DOHH2 (cell line): Measurements from ENCODE around the gene SNRPB2.

Experiments
- H3F3A ChIP-seq: fragments of 200-600 bp; sonication (generic), shearing (Covaris generic); 2 replicates; pipeline ENCODE4 v1.6.0; 2016; ENCODE audit warnings: antibody characterized with exemption, mild to moderate bottlenecking; ENCODE audit not compliant: control insufficient read depth, insufficient read depth
- H3K27ac ChIP-seq: fragments of 200-600 bp; sonication (generic); 2 replicates; pipeline ENCODE4 v1.5.1; 2014; ENCODE audit warnings: low read depth, mild to moderate bottlenecking, low read length, moderate library complexity
- H3K27me3 ChIP-seq: fragments of 200-600 bp; sonication (generic); 2 replicates; pipeline ENCODE4 v1.6.1; 2014; ENCODE audit warnings: mild to moderate bottlenecking, low read length, mixed read lengths; ENCODE audit not compliant: control insufficient read depth
- H3K36me3 ChIP-seq: fragments of 200-600 bp; sonication (generic); 2 replicates; pipeline ENCODE4 v1.6.1; 2014; ENCODE audit warnings: mild to moderate bottlenecking, low read length, moderate library complexity, mixed read lengths; ENCODE audit not compliant: control insufficient read depth
- H3K4me1 ChIP-seq: fragments of 200-600 bp; sonication (generic); 2 replicates; pipeline ENCODE4 v1.6.1; 2014; ENCODE audit warnings: mild to moderate bottlenecking, low read length, mixed read lengths; ENCODE audit not compliant: control insufficient read depth
- H3K4me2 ChIP-seq: fragments of 200-600 bp; sonication (generic); 2 replicates; pipeline ENCODE4 v1.6.0; 2014; ENCODE audit warnings: mild to moderate bottlenecking, low read length, moderate library complexity
- H3K4me3 ChIP-seq: fragments of 200-600 bp; sonication (generic); 2 replicates; pipeline ENCODE4 v1.5.1; 2014; ENCODE audit warnings: mild to moderate bottlenecking, low read length, mixed read lengths
- H3K79me2 ChIP-seq: fragments of 200-600 bp; sonication (generic); 2 replicates; pipeline ENCODE4 v1.6.1; 2014; ENCODE audit warnings: mild to moderate bottlenecking, low read length, mixed read lengths; ENCODE audit not compliant: control insufficient read depth
- H3K9me2 ChIP-seq: fragments of 200-600 bp; sonication (generic); replicated peaks from 2 replicates; pipeline ENCODE4 v1.6.1; 2014; ENCODE audit warnings: mild to moderate bottlenecking, low read length, mixed read lengths; ENCODE audit not compliant: control insufficient read depth
- H3K9me3 ChIP-seq: fragments of 200-600 bp; sonication (generic); 2 replicates; pipeline ENCODE4 v1.6.1; 2014; ENCODE audit warnings: antibody characterized with exemption, low read length, mixed read lengths; ENCODE audit not compliant: control insufficient read depth, insufficient read depth
- H4K20me1 ChIP-seq: fragments of 200-600 bp; sonication (generic); 2 replicates; pipeline ENCODE4 v1.6.0; 2014; ENCODE audit warnings: low read depth, mild to moderate bottlenecking, antibody characterized with exemption, low read length, moderate library complexity; ENCODE audit not compliant: control insufficient read depth, insufficient read depth
- EZH2phosphoT487 ChIP-seq: fragments of 200-600 bp; sonication (generic); IDR thresholded peaks from 2 replicates; pipeline ENCODE4 v1.6.1; 2017; ENCODE audit warnings: borderline replicate concordance, mild to moderate bottlenecking, antibody characterized with exemption, low read length, moderate library complexity, mixed read lengths
- TF ChIP-seq, protein P1 (sequence below): fragments of 200-600 bp; sonication (generic); IDR thresholded peaks from one replicate; pipeline ENCODE4 v1.5.1; 2014; ENCODE audit warnings: antibody characterized with exemption, mild to moderate bottlenecking, low read depth, low read length; ENCODE audit not compliant: poor library complexity, severe bottlenecking

The SNRPB2 gene

DNA sequence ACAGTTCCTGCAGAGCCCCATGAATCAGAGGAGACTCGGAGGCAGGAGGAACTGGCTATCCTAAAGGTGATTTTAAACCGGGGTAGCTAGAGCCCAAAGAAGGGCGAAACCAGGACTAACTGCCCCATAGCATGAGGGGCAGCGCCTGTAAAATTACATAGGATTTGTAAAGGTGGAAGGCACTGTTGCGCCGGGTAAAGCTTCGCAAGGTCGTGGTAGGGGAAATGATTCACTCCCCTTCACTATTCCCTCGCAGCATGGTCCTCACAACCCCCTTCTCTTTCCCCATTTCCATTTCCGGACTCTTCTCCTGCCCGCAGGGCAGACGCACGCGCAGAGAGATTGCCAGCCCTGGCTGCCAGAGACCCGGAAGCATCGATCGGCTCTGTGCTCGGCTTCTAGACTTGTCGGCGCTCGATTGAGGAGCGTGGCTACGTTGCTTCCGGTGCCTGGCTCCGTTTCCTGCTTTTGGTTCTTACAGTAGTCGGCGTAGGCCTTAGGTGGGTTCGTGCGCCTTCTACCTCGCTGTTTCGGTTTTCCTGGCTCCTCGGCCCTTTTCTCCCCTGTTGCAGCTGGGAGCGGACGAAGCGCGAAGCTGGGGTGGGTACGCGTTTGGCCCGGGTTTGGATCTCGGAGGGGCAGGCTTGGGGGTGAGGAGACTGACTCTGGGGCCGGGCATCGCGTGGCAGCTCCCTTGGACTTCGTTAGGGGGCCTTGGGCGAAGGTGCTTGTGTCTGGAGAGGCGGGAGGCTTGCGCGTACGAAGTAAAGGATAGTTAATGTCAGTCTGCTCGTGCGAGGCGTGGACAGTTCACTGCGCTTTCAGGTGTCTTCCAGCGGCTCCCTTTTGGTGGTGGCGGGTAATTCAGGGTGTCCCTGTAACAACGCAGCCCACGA is at the start of gene SNRPB2:
TSS of gene SNRPB2 (plus strand) at position 462 of the 896 bp plus-strand sequence. CDS start 1,677 bp downstream, outside the sequence.
- Histone ChIP-seq H3K36me3 (peaks cover 51% of the 10 kb centered on the region), H3K27ac (peak within 1 kb of the TSS; percentile 34), H3K4me3 (peak within 1 kb of the TSS; percentile 93), H3K79me2 (peaks cover 48% of the 10 kb centered on the region), H3K4me1 (peaks cover 18% of the 10 kb centered on the region), H3K4me2 (peak within 1 kb of the TSS; percentile 86), H3K9me3 (peaks cover 8% of the 10 kb centered on the region), H3K27me3 (no peaks in the 10 kb centered on the region), H4K20me1 (0 out of 2 replicates have a peak, but pooled peaks cover 5% of the 10 kb centered on the region), H3K9me2 (no peaks in the 10 kb centered on the region), H3F3A (no peaks in the 10 kb centered on the region)
- TF ChIP-seq, protein P1, sequence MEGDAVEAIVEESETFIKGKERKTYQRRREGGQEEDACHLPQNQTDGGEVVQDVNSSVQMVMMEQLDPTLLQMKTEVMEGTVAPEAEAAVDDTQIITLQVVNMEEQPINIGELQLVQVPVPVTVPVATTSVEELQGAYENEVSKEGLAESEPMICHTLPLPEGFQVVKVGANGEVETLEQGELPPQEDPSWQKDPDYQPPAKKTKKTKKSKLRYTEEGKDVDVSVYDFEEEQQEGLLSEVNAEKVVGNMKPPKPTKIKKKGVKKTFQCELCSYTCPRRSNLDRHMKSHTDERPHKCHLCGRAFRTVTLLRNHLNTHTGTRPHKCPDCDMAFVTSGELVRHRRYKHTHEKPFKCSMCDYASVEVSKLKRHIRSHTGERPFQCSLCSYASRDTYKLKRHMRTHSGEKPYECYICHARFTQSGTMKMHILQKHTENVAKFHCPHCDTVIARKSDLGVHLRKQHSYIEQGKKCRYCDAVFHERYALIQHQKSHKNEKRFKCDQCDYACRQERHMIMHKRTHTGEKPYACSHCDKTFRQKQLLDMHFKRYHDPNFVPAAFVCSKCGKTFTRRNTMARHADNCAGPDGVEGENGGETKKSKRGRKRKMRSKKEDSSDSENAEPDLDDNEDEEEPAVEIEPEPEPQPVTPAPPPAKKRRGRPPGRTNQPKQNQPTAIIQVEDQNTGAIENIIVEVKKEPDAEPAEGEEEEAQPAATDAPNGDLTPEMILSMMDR, result no peak
- TF ChIP-seq EZH2phosphoT487, result no peak

DNA sequence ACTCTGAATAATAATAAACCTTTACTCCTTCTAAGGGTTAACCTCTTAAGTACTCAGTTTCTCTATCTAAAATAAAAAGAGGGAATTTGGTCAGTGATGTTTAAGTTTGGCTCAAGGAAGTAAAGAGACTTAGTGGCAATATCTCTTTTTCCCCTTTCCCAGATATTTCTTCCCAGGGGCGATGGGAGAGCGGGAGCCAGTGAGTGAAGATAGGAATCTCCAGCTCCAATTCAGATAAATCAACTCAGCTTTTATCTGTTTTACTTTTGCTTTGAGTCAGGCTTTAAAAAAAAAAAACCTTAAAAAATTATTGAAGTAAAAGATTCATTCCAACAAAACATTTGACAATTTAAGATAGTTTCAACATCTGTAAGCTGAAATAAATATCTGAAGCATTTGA is 45.4 kb upstream of the SNRPB2 start:
- Histone ChIP-seq H3K4me3 (no peak overlapping the region), H3K79me2 (no peaks in the 10 kb centered on the region), H3K4me2 (no peak overlapping the region), H3K36me3 (no peaks in the 10 kb centered on the region), H3K27ac (no peak overlapping the region), H3K4me1 (no peaks in the 10 kb centered on the region), H3K9me2 (no peaks in the 10 kb centered on the region), H3K27me3 (no peaks in the 10 kb centered on the region), H3K9me3 (no peaks in the 10 kb centered on the region), H3F3A (no peaks in the 10 kb centered on the region), H4K20me1 (no peaks in the 10 kb centered on the region)
- TF ChIP-seq, protein P1, result no peak
- TF ChIP-seq EZH2phosphoT487, result no peak

DNA sequence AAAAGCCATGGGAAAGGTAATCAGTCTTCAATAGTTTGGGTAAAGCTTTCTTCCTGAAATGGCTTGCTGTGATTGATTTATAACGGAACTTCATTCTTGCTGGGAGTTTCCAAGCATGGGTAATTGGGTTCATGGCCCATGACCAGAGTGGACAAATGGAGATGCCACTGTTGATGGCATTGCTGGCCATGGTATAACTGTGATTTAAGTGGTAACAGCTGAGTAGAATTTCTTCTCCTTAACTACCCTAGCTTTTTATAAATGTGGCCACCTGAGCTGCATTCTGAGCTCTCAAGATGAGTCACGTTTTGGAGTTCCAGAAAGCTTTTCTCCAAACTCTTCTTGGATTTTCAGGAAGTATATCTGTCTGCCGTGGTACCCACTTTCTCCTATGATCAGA is 39.9 kb upstream of the SNRPB2 start:
- Histone ChIP-seq H3K4me3 (no peak overlapping the region), H3K9me2 (no peaks in the 10 kb centered on the region), H3K4me2 (no peak overlapping the region), H4K20me1 (no peaks in the 10 kb centered on the region), H3K79me2 (no peaks in the 10 kb centered on the region), H3F3A (no peaks in the 10 kb centered on the region), H3K27ac (no peak overlapping the region), H3K36me3 (no peaks in the 10 kb centered on the region), H3K9me3 (no peaks in the 10 kb centered on the region), H3K27me3 (peaks cover 3% of the 10 kb centered on the region; the same call in 1 of the 2 replicates), H3K4me1 (no peaks in the 10 kb centered on the region)
- no peak for TF ChIP-seq EZH2phosphoT487
- TF ChIP-seq, protein P1, result no peak
